HG03060 (cell line): ENCODE data around the gene KMO.
A peak's percentile ranks its signal among the peaks of the same experiment; 100 is the strongest.

ENCODE experiments used
- ATAC-seq: cut with Tn5 transposase; IDR thresholded peaks from one replicate; pipeline ENCODE4 v1.9.1; 2021; ENCODE audit warnings: low read depth, moderate number of reproducible peaks; ENCODE audit not compliant: unreplicated experiment

KMO gene

GRCh38 chr1:241622669-241623068 lies 90.5 kb downstream of the KMO start:
- no peak for ATAC-seq

- no peak for ATAC-seq
Observed at GRCh38 chr1:241624935-241625334, 92.8 kb downstream of the KMO start.

GRCh38 chr1:241627453-241628259 lies 95.5 kb downstream of the KMO start:
- ATAC-seq = peak; percentile 68

- no peak for ATAC-seq
Observed at GRCh38 chr1:241630005-241630404, 97.8 kb downstream of the KMO start.

- ATAC-seq = no peak
Observed at GRCh38 chr1:241630476-241630875, 98.3 kb downstream of the KMO start.

GRCh38 chr1:241630899-241631298 lies 98.7 kb downstream of the KMO start:
- ATAC-seq = no peak

- ATAC-seq = no peak
Observed at GRCh38 chr1:241631674-241632073, 99.5 kb downstream of the KMO start.

- ATAC-seq = no peak
Observed at GRCh38 chr1:241632987-241633386, 100.8 kb downstream of the KMO start.

GRCh38 chr1:241635556-241636152 lies 103.5 kb downstream of the KMO start:
- no peak for ATAC-seq

- no peak for ATAC-seq
Observed at GRCh38 chr1:241636291-241636690, 104.1 kb downstream of the KMO start.

- ATAC-seq = no peak
Observed at GRCh38 chr1:241637046-241637590, 104.9 kb downstream of the KMO start.

GRCh38 chr1:241637604-241638003 lies 105.4 kb downstream of the KMO start:
- no peak for ATAC-seq

- ATAC-seq = no peak
Observed at GRCh38 chr1:241638099-241638682, 106.0 kb downstream of the KMO start.

- no peak for ATAC-seq
Observed at GRCh38 chr1:241638909-241639622, 106.9 kb downstream of the KMO start.

- peak; percentile 31 for ATAC-seq
Observed at GRCh38 chr1:241639623-241640148, 107.5 kb downstream of the KMO start.

GRCh38 chr1:241640149-241640866 lies 108.1 kb downstream of the KMO start, which contains the start of the genes CHML and OPN3:
Gene CHML (minus strand): TSS chr1:241640369. CDS start chr1:241635766, 4,603 bp downstream.
Gene OPN3 (minus strand): TSS chr1:241640369. CDS start chr1:241640254, 115 bp downstream.
- ATAC-seq = peak; percentile 38

- no peak for ATAC-seq
Observed at GRCh38 chr1:241640867-241641622, 108.9 kb downstream of the KMO start.

- ATAC-seq = no peak
Observed at GRCh38 chr1:241641773-241642592, 109.8 kb downstream of the KMO start.
